IMR-90 (cell line): Measurements from ENCODE around the gene CENPP. TPM values are rescaled to one million over a fixed set of nuclear protein-coding genes. Genes with fewer than 3 reads are reported as not detected.

ENCODE experiments used
- ATAC-seq: fragments of 200-7000 bp; cut with Tn5 transposase; 2 replicates; pipeline ENCODE4 v1.9.1; 2020; ENCODE audit warnings: low read depth, mild to moderate bottlenecking, moderate library complexity
- BruUV-seq: library from RNA; stranded (reverse); fragments of 400-500 nt; replicated peaks from 2 replicates; lab custom pipeline; 2021; lab: Mats Ljungman, UMichigan
- CTCF ChIA-PET: fragments of 300-600 bp; formaldehyde crosslinking; extraction: SDS; loops from one replicate; lab custom pipeline; 2021; ENCODE audit warnings: antibody characterized with exemption; lab: Yijun Ruan, JAX
- POLR2A ChIA-PET: fragments of 300-600 bp; sonication (Branson Sonifier 250); formaldehyde crosslinking; loops from one replicate; lab custom pipeline; 2022; ENCODE audit warnings: antibody characterized with exemption; ENCODE audit not compliant: unreplicated experiment; lab: Charles Lee
- DNase-seq: peaks from one replicate; pipeline ENCODE4 v3.0.0; 2013
- H2AFZ ChIP-seq: replicated peaks from 2 replicates; pipeline ENCODE3; 2013; ENCODE audit warnings: low read length, mild to moderate bottlenecking; ENCODE audit not compliant: poor library complexity
- H2AK5ac ChIP-seq: 2 replicates; pipeline ENCODE4 v1.6.1; 2013; ENCODE audit warnings: low read depth, low read length, inconsistent platforms
- H2AK9ac ChIP-seq: replicated peaks from 2 replicates; pipeline ENCODE3; 2013; ENCODE audit warnings: mild to moderate bottlenecking, low read depth, low read length, moderate library complexity; ENCODE audit not compliant: poor library complexity
- H2BK120ac ChIP-seq: 2 replicates; pipeline ENCODE4 v1.6.1; 2013; ENCODE audit warnings: low read depth, low read length, inconsistent platforms
- H2BK15ac ChIP-seq: 3 replicates; pipeline ENCODE4 v1.6.1; 2013; ENCODE audit warnings: low read depth, low read length, inconsistent platforms
- H2BK20ac ChIP-seq: 2 replicates; pipeline ENCODE4 v1.6.1; 2013; ENCODE audit warnings: low read depth, mild to moderate bottlenecking, inconsistent platforms, low read length, moderate library complexity
- H2BK5ac ChIP-seq: 2 replicates; pipeline ENCODE4 v1.6.1; 2013; ENCODE audit warnings: mild to moderate bottlenecking, low read depth, low read length, inconsistent platforms; ENCODE audit not compliant: poor library complexity, severe bottlenecking
- H3K14ac ChIP-seq: replicated peaks from 2 replicates; pipeline ENCODE4 v1.6.1; 2013; ENCODE audit warnings: low read depth, low read length, inconsistent platforms
- H3K18ac ChIP-seq: 2 replicates; pipeline ENCODE4 v1.6.1; 2013; ENCODE audit warnings: low read depth, low read length, control low read depth
- H3K23ac ChIP-seq: 2 replicates; pipeline ENCODE4 v1.6.1; 2013; ENCODE audit warnings: low read depth, low read length, inconsistent platforms
- H3K27ac ChIP-seq: 2 replicates; pipeline ENCODE4 v1.5.1; 2013; ENCODE audit warnings: mild to moderate bottlenecking, control low read depth, low read length; ENCODE audit not compliant: insufficient read depth
- H3K27me3 ChIP-seq: 2 replicates; pipeline ENCODE4 v1.6.1; 2013; ENCODE audit warnings: low read length; ENCODE audit not compliant: control insufficient read depth, insufficient read depth
- H3K36me3 ChIP-seq: 2 replicates; pipeline ENCODE4 v1.6.1; 2013; ENCODE audit warnings: low read length, mixed read lengths; ENCODE audit not compliant: control insufficient read depth, insufficient read depth
- H3K4ac ChIP-seq: 2 replicates; pipeline ENCODE4 v1.6.1; 2013; ENCODE audit warnings: low read depth, low read length, inconsistent platforms
- H3K4me1 ChIP-seq: 2 replicates; pipeline ENCODE4 v1.6.1; 2013; ENCODE audit warnings: low read length, mixed read lengths; ENCODE audit not compliant: control insufficient read depth, insufficient read depth
- H3K4me2 ChIP-seq: 2 replicates; pipeline ENCODE4 v1.6.1; 2013; ENCODE audit warnings: low read depth, mild to moderate bottlenecking, control low read depth, low read length, moderate library complexity
- H3K4me3 ChIP-seq: 2 replicates; pipeline ENCODE4 v1.5.1; 2013; ENCODE audit warnings: low read depth, mild to moderate bottlenecking, control low read depth, low read length, moderate library complexity; ENCODE audit not compliant: insufficient read depth
- H3K56ac ChIP-seq: 2 replicates; pipeline ENCODE4 v1.6.1; 2013; ENCODE audit warnings: low read length, inconsistent platforms; ENCODE audit not compliant: insufficient read depth; ENCODE audit errors: extremely low read depth
- H3K79me1 ChIP-seq, 2 experiments: 2 replicates each; pipeline ENCODE4 v1.6.1; 2013; ENCODE audit warnings: low read length in 2 of 2, inconsistent platforms in 1 of 2, low read depth in 1 of 2
- H3K9ac ChIP-seq: 2 replicates; pipeline ENCODE4 v1.6.1; 2013; ENCODE audit warnings: low read depth, low read length, control low read depth
- H3K9me1 ChIP-seq: 2 replicates; pipeline ENCODE4 v1.6.1; 2013; ENCODE audit warnings: low read length, inconsistent platforms; ENCODE audit not compliant: insufficient read depth
- H3K9me3 ChIP-seq: 2 replicates; pipeline ENCODE4 v1.6.1; 2013; ENCODE audit warnings: low read length; ENCODE audit not compliant: control insufficient read depth, insufficient read depth
- H4K20me1 ChIP-seq: 2 replicates; pipeline ENCODE4 v1.6.1; 2013; ENCODE audit warnings: low read length, inconsistent platforms; ENCODE audit not compliant: insufficient read depth
- H4K5ac ChIP-seq: 2 replicates; pipeline ENCODE4 v1.6.1; 2013; ENCODE audit warnings: mild to moderate bottlenecking, low read depth, low read length, control low read depth
- H4K8ac ChIP-seq, 2 experiments: 2 replicates each; pipeline ENCODE4 v1.6.1; 2013; ENCODE audit warnings: low read depth in 2 of 2, low read length in 2 of 2, control low read depth in 1 of 2, inconsistent platforms in 1 of 2
- H4K91ac ChIP-seq: 2 replicates; pipeline ENCODE4 v1.6.1; 2013; ENCODE audit warnings: low read depth, low read length, inconsistent platforms; ENCODE audit not compliant: insufficient read depth
- BHLHE40 ChIP-seq: fragments of 150-350 bp; IDR thresholded peaks from 2 replicates; pipeline ENCODE4 v1.6.1; 2016; ENCODE audit warnings: mild to moderate bottlenecking, low read depth, low read length
- CEBPB ChIP-seq: IDR thresholded peaks from 2 replicates; pipeline ENCODE4 v1.6.1; 2012; ENCODE audit warnings: low read depth, low read length, improper control_type of control experiment
- CTCF ChIP-seq: conservative IDR thresholded peaks from 2 replicates; pipeline ENCODE4 v1.5.1; 2012; ENCODE audit warnings: mild to moderate bottlenecking, low read depth, low read length, improper control_type of control experiment
- ELK1 ChIP-seq: fragments of 150-350 bp; IDR thresholded peaks from 2 replicates; pipeline ENCODE4 v1.6.1; 2016; ENCODE audit warnings: low read depth, mild to moderate bottlenecking, low read length, moderate library complexity, borderline replicate concordance
- FOS ChIP-seq: fragments of 150-350 bp; IDR thresholded peaks from 2 replicates; pipeline ENCODE4 v1.6.1; 2016; ENCODE audit warnings: low read depth, low read length
- MAFK ChIP-seq: IDR thresholded peaks from 2 replicates; pipeline ENCODE4 v1.6.1; 2012; ENCODE audit warnings: low read depth, low read length, improper control_type of control experiment
- MXI1 ChIP-seq: IDR thresholded peaks from 2 replicates; pipeline ENCODE4 v1.6.1; 2012; ENCODE audit warnings: low read depth, mild to moderate bottlenecking, low read length, moderate library complexity, borderline replicate concordance
- NFE2L2 ChIP-seq: fragments of 150-350 bp; IDR thresholded peaks from 2 replicates; pipeline ENCODE4 v1.6.1; 2016; ENCODE audit warnings: low read depth, mild to moderate bottlenecking, low read length
- RFX5 ChIP-seq: IDR thresholded peaks from 2 replicates; pipeline ENCODE4 v1.8.0; 2012; ENCODE audit warnings: low read depth, mild to moderate bottlenecking, low read length, moderate library complexity
- SMC3 ChIP-seq: fragments of 150-350 bp; IDR thresholded peaks from 2 replicates; pipeline ENCODE4 v1.6.1; 2016; ENCODE audit warnings: low read depth, mild to moderate bottlenecking, antibody characterized with exemption, low read length, moderate library complexity
- USF2 ChIP-seq: fragments of 150-350 bp; IDR thresholded peaks from 2 replicates; pipeline ENCODE4 v1.6.1; 2017; ENCODE audit warnings: mild to moderate bottlenecking, antibody characterized with exemption, low read length, low read depth
- whole genome bisulfite sequencing, 2 experiments: methylation state at CpG; one replicate each; pipeline versions ENCODE4 v1.1.5 to v1.1.7; 2013; ENCODE audit warnings: missing lambda C conversion rate in 2 of 2; ENCODE audit not compliant: insufficient read length in 1 of 2; ENCODE audit errors: extremely low coverage in 2 of 2; 5-methylcytosine and 5-hydroxymethylcytosine counted together
- dilution Hi-C: fragments of 300-500 bp; cut with HindIII; formaldehyde crosslinking; loops from one replicate; pipeline ENCODE4 v1.14.3; 2018; ENCODE audit warnings: low sequenced_read_pairs; ENCODE audit not compliant: unreplicated experiment
- in situ Hi-C: fragments of 300-500 bp; cut with MboI; formaldehyde crosslinking; loops from 3 replicates; pipeline ENCODE4 v1.14.3; 2019; ENCODE audit warnings: low sequenced_read_pairs, inconsistent platforms, mixed read lengths
- intact Hi-C: fragments of 100-400 bp; cut with micrococcal nuclease; formaldehyde crosslinking; loops from 2 replicates; pipeline ENCODE4 v1.10.0; 2022
- polyA plus RNA-seq, 3 experiments: library from polyadenylated mRNA; depleted of rRNA; stranded (reverse); fragments of >200 nt; gene quantifications; 2 replicates each; pipeline ENCODE4 v1.2.3, GENCODE V29; 2012; ENCODE audit warnings: low replicate concordance in 1 of 3
- total RNA-seq: library from RNA; depleted of rRNA; stranded (reverse); fragments of >200 nt; gene quantifications from 2 replicates; pipeline ENCODE4 v1.2.3, GENCODE V29; 2012

Gene CENPP
- total and polyA plus RNA-seq, 2 of the 4 experiments (the other 2 are of a cell fraction), result 1.4 to 2.0 TPM

- no peak overlapping the region for H2BK120ac ChIP-seq
- in situ Hi-C loops, result no loop called here
- peaks cover 27% of the 10 kb centered on the region for H3K9me1 ChIP-seq
- no peaks in the 10 kb centered on the region for H3K9me3 ChIP-seq
- intact Hi-C loops, result no loop called here
- H2BK15ac ChIP-seq, result no peak overlapping the region
- H3K56ac ChIP-seq, result no peak overlapping the region
- H2AK5ac ChIP-seq, result no peak overlapping the region
- peaks cover 0 to 3% of the 10 kb centered on the region in 2 experiments; a peak in 1 of 4 replicates for H3K79me1 ChIP-seq
- POLR2A ChIA-PET, result no interaction called here
- H3K4me1 ChIP-seq, result peaks cover 10% of the 10 kb centered on the region
- no peak overlapping the region for H3K9ac ChIP-seq
- no peak overlapping the region for H2BK5ac ChIP-seq
- peaks cover 29% of the 10 kb centered on the region for H3K36me3 ChIP-seq
- no peak overlapping the region for H4K8ac ChIP-seq
- no peak for TF ChIP-seq RFX5
- no peak for TF ChIP-seq FOS
- TF ChIP-seq CEBPB, result no peak
- TF ChIP-seq MXI1, result no peak
- TF ChIP-seq USF2, result no peak
- no peak for TF ChIP-seq ELK1
- no peak for TF ChIP-seq SMC3
- TF ChIP-seq MAFK, result no peak
- no peak for TF ChIP-seq NFE2L2
- no peak for TF ChIP-seq CTCF
- no peak for TF ChIP-seq BHLHE40
- ATAC-seq (no peak), DNase-seq (no peak)
- no peak overlapping the region for H3K23ac ChIP-seq
- H3K4me3 ChIP-seq, result no peak overlapping the region
- dilution Hi-C loops, result no loop called here
- no peak overlapping the region; the same call in 1 of the 2 replicates for H2BK20ac ChIP-seq
- H2AFZ ChIP-seq, result no peak overlapping the region
- H3K14ac ChIP-seq, result no peak overlapping the region
- H4K20me1 ChIP-seq, result no peaks in the 10 kb centered on the region
- H3K27me3 ChIP-seq, result no peaks in the 10 kb centered on the region
- no peak overlapping the region for H3K4me2 ChIP-seq
- H4K5ac ChIP-seq, result no peak overlapping the region
- H3K18ac ChIP-seq, result no peak overlapping the region
- H3K4ac ChIP-seq, result no peak overlapping the region
- H4K91ac ChIP-seq, result no peak overlapping the region
- no TSS peak for BruUV-seq
- CTCF ChIA-PET, result interaction anchor here (1.0 kb wide), 1 partner anchor 11 kb away, joined by 3 read pairs; no protein-coding TSS in a partner anchor
- no peak overlapping the region for H3K27ac ChIP-seq
- no peak overlapping the region for H2AK9ac ChIP-seq
- 92% methylated on average over 6 of the region's 11 CpGs; no CpG with 5 or more reads in 1 of the 2 experiments for WGBS, 2 experiments
Measured at GRCh38 chr9:92612816-92613215, 287.1 kb downstream of the CENPP start.
